Amygdala (tissue), 56 donors: ENCODE results near the gene RHBDL2.
"Not testable (repeated sequence)": the region's sequence is repeated elsewhere in the genome, so short reads cannot be mapped to it uniquely, and the experiment has no call there.

Source experiments
- DNase-seq, 56 donors: peaks; one replicate each; lab custom pipeline; 2025; lab: John Stamatoyannopoulos, UW

Gene RHBDL2

GRCh38 chr1:38941527-38942019 is at the start of gene RHBDL2:
TSS of gene RHBDL2 (minus strand) at chr1:38941830. CDS start at chr1:38919212, 22,618 bp downstream.
- peak in 52 of 56 donors; percentile 7 to 87 (median 64) for DNase-seq

- DNase-seq, result peak; percentile 84 to 100 (median 97)
Measured at GRCh38 chr1:38990738-38991637, 49.4 kb upstream of the RHBDL2 start, which contains the start of gene AKIRIN1. TSS of gene AKIRIN1 (plus strand) at chr1:38991276. CDS start at chr1:38991381, 105 bp downstream.

- DNase-seq, result no peak
Measured at GRCh38 chr1:38990386-38990737, 48.7 kb upstream of the RHBDL2 start.

GRCh38 chr1:38989979-38990378 is 48.3 kb upstream of the RHBDL2 start:
- DNase-seq, result no peak

GRCh38 chr1:38979380-38979779 is 37.8 kb upstream of the RHBDL2 start:
- not testable (repeated sequence) for DNase-seq

- not testable (repeated sequence) for DNase-seq
Measured at GRCh38 chr1:38978245-38978542, 36.6 kb upstream of the RHBDL2 start.

- DNase-seq, result not testable (repeated sequence)
Measured at GRCh38 chr1:38977399-38978244, 36.0 kb upstream of the RHBDL2 start.

GRCh38 chr1:38973659-38974437 is 32.2 kb upstream of the RHBDL2 start:
- DNase-seq, result no peak

- DNase-seq, result not testable (repeated sequence)
Measured at GRCh38 chr1:38973145-38973544, 31.5 kb upstream of the RHBDL2 start.

GRCh38 chr1:38964140-38964548 is 22.5 kb upstream of the RHBDL2 start:
- DNase-seq, result peak in 5 of 56 donors; percentile 3 to 17 (median 8)

- DNase-seq, result no peak
Measured at GRCh38 chr1:38962560-38962959, 20.9 kb upstream of the RHBDL2 start.

- no peak for DNase-seq
Measured at GRCh38 chr1:38962113-38962512, 20.5 kb upstream of the RHBDL2 start.

GRCh38 chr1:38958967-38959366 is 17.3 kb upstream of the RHBDL2 start:
- no peak for DNase-seq

GRCh38 chr1:38953433-38953860 is 11.8 kb upstream of the RHBDL2 start:
- DNase-seq, result no peak

GRCh38 chr1:38950553-38950952 is 8.9 kb upstream of the RHBDL2 start:
- no peak for DNase-seq

GRCh38 chr1:38944547-38944946 is 2.9 kb upstream of the RHBDL2 start:
- no peak for DNase-seq

GRCh38 chr1:38942664-38943428 is 1.2 kb upstream of the RHBDL2 start:
- no peak for DNase-seq

- no peak for DNase-seq
Measured at GRCh38 chr1:38941093-38941492, 537 bp downstream of the RHBDL2 start.

- DNase-seq, result no peak
Measured at GRCh38 chr1:38940339-38941047, 1.1 kb downstream of the RHBDL2 start.
